Measurements from ENCODE around the gene NEU2.
"Not testable (repeated sequence)": the region's sequence is repeated elsewhere in the genome, so short reads cannot be mapped to it uniquely, and the experiment has no call there.

The NEU2 gene

DNA sequence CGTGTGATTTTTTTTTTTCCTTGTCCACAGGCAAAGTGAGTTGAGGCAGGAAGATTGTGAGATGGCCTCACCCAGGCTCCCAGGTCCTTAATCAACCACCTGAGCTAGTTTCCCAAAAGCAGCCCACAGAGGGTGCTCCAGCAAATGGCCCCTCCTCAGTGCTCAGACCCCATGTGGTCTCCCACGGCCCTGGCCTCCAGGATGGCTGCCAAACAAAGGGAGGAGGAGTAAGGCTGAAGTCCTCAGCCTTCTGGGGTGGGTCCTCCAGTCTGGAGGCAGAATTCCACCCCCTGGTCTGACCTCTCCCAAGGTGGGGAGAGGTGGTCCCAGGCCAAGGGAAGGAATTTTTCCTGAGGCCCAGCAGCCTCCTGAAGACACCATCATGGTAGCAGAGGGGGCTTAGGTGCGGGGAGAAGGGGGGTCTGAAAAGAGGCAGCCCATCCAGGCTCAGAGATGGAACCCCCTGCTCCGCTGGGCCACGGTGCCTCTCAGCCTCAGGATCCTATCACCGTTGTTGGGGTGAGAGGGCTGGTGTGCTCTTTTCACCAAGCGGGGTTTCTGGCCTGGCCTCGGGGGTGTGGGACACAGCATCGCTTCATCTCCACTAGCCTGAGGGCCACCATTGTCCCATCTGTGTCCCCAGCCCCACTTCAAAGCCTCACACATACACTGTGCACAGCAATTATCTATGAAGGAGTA lies 21.8 kb upstream of the NEU2 start:
- DNase-seq (ENCODE audit: low spot score) = peak; percentile 4

DNA sequence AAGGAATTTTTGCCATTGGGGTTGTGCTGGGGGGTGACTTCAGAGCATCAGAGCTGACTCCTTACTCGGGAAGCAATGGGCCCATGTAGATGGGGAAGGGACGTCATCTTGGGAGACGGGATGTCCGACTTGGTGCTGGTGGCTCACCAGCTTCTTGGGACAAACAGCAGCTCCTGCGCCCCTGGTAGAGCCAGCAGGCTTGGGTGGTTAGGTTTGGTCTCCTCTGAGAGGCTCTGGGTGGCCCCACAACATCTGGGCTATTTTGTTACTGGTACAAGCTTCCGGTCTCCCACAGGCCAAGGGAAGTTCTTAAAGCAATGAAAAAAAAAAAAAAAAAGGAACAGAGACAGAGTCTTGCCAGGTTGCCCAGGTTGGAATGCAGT lies 21.2 kb upstream of the NEU2 start:
- DNase-seq (ENCODE audit: low spot score) = no peak

DNA sequence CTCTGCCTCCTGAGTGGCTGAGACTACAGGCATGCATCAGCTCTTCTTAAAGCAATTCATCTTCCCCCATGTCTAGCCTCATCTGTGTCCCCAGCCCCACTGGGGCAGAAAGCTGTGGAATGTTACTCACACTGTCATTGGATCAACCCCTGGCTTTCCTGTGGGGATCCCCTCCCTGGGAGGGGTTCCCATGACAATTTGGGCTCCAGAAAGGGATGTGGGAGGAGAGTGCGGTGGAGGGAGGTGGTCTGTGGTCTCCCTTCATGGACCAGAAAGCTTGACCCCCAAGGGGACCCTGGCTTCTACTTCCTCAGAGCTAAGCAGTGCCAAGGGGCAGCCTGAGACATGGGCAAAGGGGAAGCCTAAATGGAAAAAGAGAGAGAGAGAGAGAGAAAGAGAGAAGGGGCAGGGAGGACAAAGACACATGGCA lies 20.8 kb upstream of the NEU2 start:
- DNase-seq (ENCODE audit: low spot score) = no peak

DNA sequence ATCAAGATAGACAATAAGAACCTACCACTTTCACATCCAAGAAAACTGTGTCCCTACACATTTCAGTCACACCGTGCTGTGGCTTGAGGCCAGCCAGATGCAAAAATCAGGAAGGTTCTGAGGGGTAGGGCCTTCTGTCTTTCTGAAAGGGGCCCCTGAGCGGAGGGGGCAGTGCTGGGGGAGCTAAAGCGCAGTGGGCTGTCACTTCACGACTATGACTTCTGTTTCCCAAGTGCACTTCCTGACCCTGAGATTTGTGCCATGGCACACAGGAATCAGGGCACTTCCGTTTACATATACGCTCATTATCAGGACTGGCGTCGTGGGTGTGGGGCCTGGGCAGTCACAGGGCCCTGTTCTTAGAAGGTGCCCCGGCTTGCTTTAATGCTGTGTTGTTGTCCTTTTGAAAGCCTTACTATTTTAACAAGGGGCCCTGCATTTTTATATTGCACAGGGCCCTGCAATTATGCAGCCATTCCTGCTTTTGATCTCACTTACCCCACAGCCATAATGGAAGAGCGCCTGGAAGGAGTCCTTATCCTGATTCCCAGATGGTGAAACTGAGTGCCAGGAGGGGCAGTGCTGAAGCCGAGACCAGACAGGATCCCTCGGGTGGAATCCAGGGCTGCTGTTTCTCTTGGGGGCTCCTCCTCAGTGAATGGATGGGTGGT lies 20.0 kb upstream of the NEU2 start:
- DNase-seq (ENCODE audit: low spot score) = no peak

DNA sequence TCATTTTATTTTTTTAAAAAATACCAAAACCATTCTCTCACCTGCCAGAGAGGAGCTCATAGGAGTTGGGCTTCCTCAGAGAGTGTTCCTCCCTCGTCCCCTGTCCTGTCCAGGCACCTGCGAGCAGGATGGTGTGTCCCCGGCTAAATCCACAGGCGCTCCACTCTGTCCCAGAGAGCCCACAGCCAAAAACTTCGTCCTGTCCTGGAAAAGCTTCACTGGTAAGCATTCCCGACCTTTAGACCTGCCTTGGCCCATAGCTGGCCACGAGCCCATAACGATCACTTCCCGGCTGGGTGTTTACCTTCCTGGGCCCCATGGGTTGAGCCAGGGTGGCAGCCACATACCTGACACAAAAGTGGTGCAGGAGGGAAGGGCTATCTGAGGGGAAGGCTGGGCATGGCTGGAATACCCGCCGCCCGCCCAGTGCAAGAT lies 19.4 kb upstream of the NEU2 start, which contains the start of gene NGEF:
NGEF (minus strand) TSS at position 230 of the 435 bp plus-strand sequence. CDS start 38,366 bp downstream, outside the sequence.
- no peak for DNase-seq (ENCODE audit: low spot score)

DNA sequence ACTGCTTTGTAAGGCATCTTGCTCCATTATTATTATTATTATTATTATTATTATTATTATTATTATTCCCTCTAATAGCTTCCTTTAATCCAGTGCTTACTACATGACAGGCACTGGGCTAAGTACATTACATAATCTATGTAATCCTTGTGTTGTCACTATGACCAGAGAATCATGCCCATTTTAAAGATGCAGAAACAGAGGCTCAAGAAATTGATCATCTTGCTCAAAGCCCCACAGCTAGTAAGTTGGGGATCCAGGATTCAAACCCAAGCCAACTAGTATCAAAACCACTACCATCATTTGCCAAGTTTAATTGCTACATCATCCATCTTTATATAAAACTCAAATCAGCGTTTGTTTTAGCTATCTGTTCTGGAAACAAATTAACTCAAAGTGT lies 18.8 kb upstream of the NEU2 start:
- no peak for DNase-seq (ENCODE audit: low spot score)

DNA sequence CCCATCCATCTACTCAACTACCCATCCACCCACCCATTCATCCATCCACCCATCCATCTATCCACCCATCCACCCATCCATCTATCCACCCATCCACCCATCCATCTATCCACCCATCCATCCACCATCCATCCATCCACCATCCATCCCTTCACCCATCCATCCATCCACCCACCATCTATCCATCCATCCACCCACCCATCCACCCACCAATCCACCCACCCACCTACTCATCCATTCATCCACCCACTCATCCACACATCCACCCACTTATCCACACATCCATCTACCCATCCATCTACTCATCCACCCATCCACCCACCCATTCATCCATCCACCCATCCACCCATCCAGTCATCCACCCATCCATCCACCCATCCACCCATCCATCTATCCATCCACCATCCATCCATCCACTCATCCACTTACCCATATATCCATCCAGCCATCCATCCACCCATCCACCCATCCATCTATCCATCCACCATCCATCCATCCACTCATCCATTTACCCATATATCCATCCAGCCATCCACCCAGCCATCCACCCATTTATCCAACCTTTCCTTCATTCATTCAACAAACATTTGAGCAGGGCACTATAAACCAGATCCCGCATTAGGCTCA lies 17.3 kb upstream of the NEU2 start:
- DNase-seq (ENCODE audit: low spot score) = no peak

DNA sequence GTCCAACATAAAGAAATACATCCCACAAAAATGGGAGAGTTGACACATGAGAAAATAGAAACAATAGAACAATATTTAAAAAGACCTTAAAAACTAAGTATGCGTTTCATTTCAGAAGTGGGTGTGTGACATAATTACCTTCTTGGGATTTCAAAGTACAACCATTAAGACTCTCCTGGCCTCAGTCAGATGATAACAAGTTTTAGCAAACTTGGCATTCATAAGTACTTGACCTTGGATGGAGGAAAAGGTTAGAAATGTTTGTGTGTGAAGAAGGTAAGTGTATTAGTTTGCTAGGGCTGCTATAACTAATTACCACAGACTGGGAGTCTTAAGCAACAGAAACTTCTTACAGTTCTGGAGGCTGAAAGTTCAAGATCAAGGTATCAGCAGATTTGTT lies 14.5 kb upstream of the NEU2 start:
- no peak for DNase-seq (ENCODE audit: low spot score)

DNA sequence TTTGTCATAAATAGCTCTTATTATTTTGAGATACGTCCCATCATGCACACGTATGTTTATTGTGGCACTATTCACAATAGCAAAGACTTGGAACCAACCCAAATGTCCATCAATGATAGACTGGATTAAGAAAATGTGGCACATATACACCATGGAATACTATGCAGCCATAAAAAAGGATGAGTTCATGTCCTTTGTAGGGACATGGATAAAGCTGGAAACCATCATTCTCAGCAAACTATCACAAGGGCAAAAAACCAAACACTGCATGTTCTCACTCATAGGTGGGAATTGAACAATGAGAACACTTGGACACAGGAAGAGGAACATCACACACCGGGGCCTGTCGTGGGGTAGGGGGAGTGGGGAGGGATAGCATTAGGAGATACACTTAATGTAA lies 12.9 kb upstream of the NEU2 start:
- not testable (repeated sequence) for DNase-seq (ENCODE audit: low spot score)

DNA sequence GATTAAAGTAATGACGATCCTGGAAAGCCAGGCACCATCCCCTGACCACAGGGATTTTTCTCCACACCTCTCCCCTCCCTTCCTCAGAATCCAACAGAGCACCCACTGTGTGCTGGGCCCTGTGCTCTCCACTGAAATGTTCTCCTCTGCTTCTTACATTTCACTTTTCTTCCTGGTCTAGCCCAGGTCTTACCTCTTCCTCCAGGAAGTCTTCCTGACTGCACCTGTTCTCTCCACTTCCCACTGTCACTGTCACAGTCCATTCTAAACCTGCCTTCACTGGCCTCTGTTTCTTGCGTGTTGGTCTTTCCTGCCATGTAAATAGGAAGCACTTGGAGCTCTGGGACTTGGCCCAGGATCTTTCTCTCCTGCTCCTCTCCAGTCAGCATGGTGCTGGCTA lies 12.0 kb upstream of the NEU2 start:
- no peak for DNase-seq (ENCODE audit: low spot score)

DNA sequence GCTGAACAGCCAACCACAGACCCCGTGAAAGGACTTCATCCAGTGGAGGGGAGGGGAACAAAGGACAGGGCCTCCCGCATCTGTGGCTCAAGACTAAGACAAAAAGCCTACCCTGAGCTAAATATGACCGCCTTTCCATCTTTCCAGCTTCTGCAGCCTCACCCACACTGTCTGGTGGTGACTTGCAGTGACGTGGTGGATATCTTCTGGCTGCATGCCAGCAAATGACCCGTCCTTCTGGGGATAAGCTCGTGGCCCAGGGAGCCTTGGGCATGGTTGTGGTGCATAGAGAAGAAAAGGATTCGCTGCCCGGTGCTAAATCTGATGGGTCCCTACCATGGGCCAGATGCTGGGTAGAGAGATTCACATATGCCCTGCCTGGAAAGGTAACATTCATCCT lies 10.7 kb upstream of the NEU2 start:
- no peak for DNase-seq (ENCODE audit: low spot score)

DNA sequence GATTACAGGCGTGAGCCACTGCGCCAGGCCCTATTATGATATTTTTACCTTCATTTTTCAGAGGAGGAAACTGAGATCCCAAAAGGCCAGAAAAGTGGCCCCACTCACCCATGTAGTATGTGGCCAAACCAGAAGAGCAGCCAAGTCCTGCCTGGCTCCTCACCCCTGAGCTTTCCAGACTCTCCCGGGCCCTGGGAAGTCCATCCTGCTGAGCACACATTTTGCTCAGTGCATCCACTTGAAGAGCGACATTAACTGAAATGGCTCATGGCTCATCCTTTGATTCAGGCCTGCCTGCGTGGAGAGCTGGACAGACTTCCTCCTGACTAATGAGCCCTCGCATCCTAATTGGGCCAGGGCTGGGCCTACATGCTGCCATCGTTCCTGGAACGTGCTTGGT lies 9.9 kb upstream of the NEU2 start:
- DNase-seq (ENCODE audit: low spot score) = no peak

DNA sequence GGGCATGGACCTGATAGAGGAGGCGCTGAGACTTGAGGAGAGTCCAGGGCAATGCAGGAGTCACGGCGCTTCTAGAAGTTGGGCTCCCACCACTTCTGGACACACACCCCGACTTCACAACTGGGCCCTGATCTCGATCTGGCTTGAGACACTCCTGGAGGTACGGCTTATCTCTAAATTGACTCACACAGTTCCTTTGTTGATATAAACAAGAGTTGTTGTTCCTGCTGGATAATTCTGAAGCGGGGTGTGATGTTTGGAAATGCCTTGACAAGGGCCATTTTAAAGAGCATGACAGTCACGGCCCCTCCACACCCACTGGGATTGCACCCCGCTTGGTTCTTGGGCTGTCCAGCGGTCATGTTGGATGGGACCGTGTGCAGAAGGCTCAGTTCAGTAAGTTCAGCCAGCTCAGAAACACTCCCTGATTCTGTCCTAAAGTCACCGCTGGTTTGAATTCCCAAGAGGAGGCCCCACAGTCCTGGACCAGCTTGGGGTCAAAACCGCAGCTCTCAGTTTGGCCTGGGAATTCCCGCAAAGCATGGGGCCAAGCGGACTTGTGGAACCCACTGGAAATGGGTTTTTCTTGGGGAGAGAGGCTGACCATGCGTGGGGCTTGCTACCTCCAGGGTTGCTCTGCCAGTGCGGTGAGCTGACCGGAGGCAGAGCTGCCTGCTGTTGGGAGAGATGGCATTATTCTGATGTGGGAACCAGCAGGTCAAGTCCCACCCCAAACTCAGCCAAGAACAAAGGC lies 9.3 kb upstream of the NEU2 start:
- no peak for DNase-seq (ENCODE audit: low spot score)

DNA sequence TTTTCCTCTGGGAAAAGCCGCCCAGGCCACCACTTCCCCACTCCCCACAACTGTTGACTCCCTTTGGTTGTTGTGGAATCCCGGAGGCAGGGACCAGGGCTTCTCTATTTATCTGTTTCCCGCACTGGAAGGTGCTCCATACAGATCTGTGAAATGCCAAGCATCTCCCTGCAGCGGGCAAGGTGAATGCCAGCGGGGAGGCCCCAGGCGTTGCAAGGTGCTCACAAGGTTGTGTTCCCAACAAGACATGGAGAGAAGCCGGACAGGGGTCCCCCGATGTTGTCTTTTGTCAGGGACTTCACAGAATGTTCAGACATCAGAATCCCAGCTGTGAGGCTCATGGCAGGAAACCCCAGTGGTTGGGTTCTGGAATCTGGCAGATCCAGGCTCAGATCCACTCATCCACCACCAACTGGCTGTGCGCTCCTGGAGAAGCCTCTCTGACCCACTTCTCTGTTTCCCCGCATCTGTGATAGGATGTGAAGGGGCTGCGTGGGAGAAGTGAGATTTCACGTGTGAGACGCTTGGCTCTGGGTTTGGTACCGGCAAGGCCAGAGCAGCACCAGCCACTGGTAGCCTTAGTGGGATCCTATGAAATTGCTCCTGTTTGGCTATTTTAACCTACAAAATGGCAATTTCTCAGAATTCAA lies 8.6 kb upstream of the NEU2 start:
- no peak for DNase-seq (ENCODE audit: low spot score)

DNA sequence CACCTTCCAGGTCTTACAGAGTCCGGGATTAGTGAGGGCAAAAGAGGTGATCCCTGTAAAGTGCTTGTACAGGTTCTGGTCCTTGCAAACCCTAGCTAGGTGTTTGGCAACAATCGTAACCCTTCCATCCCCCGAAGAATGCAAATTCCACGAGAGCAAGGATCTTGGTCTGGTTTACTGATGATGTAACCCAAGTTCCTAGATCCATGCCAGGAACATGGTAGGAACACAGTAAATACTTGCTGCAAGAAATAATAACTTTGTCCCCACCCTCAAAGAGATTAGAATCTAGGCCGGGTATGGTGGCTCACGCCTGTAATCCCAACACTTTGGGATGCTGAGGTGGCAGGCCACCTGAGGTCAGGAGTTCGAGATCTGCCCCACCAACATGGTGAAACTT lies 6.8 kb upstream of the NEU2 start:
- DNase-seq (ENCODE audit: low spot score) = peak; percentile 32

DNA sequence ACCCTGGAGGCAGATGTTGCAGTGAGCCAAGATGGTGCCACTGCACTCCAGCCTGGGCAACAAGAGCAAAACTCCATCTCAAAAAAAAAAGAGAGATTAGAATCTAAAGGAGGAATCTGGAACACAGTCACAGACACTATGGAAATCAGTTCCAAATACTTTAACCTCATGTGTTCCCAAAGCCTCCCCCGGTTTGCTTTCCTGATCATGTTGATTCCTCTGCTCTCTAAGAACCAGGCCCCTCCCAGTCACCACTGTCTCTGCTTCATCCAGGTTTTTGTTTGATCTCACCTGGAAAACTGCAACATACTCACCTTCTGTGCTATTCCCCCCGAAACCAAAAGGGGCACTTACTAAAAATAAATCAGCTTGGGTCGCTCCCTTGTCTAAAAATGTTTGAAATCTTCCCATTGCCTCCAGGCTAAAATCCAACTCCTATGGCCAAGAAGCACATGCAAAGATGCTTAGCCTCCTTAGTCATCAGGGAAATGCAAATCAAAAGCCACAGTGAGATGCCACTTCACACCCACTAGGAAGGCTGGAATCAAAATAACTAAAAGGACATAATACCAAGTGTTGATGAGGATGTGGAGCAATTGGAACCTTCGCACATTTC lies 6.2 kb upstream of the NEU2 start:
- peak; percentile 49 for DNase-seq (ENCODE audit: low spot score)

DNA sequence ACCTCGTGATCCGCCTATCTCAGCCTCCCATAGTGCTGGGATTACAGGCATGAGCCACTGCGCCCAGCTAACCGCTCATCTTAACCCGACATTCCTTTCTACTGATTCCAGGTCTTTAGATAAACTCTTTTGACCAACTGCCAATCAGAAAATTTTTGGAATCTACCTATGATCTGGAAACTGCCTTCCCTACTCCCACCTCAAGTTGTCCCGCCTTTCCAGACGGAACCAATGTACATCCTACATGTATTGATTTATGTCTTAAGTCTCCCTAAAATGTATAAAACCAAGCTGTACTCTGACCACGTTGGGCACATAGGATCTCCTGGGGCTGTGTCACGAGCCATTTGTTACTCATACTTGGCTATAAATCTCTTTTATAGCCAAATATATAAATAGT lies 3.2 kb upstream of the NEU2 start:
- no peak for DNase-seq (ENCODE audit: low spot score)

DNA sequence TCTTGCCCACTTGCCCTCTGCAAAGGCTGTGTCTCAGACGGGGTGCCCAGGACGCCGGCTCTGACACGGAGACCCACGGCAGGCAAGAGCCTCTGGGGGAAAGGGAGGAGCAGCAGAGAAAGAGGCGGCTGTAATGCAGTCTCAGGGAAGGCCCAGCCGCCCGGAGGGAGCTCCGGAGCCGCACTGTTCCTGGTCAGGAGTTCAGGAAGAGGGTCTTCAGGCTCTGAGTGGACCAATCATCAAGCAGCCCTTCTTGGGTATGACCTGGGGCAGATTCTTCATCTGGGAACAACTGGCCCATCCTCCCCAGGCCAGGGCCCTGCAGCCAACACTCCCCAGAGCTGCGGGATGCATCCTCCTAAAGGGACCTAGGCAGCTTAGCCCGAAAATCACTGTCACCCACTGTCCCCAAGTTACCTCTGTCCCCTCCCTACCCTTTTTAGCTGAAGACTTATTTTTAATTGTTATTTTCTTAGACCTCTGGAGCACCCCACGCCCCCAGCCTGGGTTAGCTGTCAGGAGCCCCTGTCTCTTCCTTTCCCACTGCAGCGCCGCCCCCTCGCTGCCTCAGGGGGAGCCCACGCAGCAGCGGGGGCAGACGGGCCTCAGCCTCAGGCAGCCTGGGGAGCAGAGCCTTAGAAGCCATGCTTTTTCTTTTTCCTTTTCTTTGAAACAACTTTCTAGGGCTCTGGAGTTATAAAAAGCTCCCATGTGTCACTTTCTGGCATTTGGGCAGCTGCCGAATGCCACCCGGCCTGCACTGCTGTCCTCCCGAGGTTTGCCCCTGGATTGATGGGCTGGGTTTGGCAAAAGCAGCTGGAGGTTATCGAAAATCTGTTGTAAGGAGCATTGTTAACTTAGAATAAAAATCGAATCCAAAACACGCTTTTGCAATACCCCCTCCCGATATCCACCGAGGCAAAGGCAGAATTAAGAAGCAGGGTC lies 644 bp upstream of the NEU2 start:
- DNase-seq (ENCODE audit: low spot score) = no peak

DNA sequence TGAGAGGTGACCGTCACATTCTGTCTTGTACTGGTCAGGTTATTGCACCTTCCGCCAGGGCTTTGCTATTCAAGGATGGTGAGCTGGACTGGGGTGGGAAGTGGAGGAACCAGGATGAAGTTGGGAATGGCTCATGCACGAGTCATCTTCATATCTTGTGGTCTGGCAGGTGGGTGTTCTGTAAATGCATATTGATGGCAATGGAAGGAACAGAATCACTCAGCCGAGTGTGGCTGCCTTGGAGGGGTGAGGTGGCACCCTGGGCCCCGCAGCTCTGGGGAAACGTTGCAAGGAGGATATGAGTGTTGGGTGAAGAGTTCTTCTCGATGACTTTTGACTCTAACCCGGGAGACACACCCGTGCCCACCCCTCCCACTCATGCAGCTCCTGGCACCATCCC lies 1.2 kb downstream of the NEU2 start:
- DNase-seq (ENCODE audit: low spot score) = no peak

DNA sequence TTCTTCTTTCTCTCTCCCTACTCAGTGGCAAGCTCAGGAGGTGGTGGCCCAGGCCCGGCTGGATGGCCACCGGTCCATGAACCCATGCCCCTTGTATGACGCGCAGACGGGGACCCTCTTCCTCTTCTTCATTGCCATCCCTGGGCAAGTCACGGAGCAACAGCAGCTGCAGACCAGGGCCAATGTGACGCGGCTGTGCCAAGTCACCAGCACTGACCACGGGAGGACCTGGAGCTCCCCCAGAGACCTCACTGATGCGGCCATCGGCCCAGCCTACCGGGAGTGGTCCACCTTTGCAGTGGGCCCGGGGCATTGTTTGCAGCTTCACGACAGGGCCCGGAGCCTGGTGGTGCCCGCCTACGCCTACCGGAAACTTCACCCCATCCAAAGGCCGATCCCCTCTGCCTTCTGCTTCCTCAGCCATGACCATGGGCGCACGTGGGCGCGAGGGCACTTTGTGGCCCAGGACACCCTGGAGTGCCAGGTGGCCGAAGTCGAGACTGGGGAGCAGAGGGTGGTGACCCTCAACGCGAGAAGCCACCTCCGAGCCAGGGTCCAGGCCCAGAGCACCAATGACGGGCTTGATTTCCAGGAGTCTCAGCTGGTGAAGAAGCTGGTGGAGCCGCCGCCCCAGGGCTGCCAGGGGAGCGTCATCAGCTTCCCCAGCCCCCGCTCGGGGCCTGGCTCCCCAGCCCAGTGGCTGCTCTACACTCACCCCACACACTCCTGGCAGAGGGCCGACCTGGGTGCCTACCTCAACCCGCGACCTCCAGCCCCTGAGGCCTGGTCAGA lies 1.8 kb downstream of the NEU2 start:
- no peak for DNase-seq (ENCODE audit: low spot score)

Data from AG20443 (cell line).